ENCODE data around the gene TMEM185B.

TMEM185B gene

DNA sequence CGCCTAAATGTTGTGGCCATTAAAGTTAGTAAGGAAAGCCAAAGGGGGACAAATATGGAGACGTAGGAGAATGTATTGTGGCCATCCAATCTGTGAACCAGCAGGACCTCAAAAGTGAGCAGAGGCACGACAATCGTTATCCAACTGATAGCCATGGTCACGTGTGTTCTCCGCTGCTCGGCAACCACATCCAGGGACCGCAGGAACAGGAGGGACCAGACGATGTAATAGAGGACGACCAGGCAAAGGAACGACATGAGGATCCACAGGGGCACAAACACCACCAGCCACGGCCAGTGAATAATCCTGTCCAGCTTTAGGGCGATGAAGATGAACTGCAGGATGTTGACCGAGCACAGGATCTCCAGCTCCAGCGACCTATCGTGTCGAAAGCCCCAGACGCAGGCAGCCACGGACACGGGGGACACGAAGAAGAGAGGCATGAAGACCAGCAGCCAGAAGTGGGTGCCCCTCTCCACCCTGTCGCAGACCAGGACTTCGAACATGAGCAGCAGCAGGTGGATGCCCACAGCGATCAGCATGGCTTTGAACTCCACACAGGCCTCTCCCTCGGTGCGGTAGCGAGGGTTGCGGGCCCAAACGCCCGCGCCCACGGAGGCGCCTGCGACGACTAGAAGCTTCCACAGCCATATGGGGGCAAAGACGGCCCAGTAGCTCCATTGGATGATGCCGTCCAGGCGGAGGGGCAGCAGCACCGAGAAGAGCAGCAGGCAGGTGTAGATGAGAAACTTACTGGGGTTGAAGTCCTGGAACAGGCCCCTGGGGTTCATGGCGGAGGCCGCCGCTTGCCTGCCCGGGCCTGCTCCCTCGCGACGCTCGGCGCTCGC is 790 bp downstream of the TMEM185B start:
- DNase-seq (no peak), ATAC-seq (replicated peaks) (no peak)
- H3K27ac Mint-ChIP-seq: peak overlapping the region; percentile 89 to 95
- H3K9me3 Mint-ChIP-seq: no peaks in the 10 kb centered on the region
- H3K27me3 Mint-ChIP-seq: no peaks in the 10 kb centered on the region
- H3K4me1 Mint-ChIP-seq (ENCODE audit: low read depth in 2 of 2): peaks cover 25 to 40% of the 10 kb centered on the region in 2 donors
- peak overlapping the region; percentile 79 to 80 for H3K4me3 Mint-ChIP-seq
- peaks cover 14% of the 10 kb centered on the region for H3K36me3 Mint-ChIP-seq (ENCODE audit: insufficient read depth)

GRCh38 chr2:120221616-120222015 is 1.6 kb downstream of the TMEM185B start:
- ATAC-seq (replicated peaks): no peak
- peaks cover 0 to under 1% of the 10 kb centered on the region in 2 donors for H3K9me3 Mint-ChIP-seq
- H3K4me1 Mint-ChIP-seq (ENCODE audit: low read depth in 2 of 2): peaks cover 25 to 36% of the 10 kb centered on the region in 2 donors
- peak overlapping the region; percentile 79 to 80 for H3K4me3 Mint-ChIP-seq
- no peak for DNase-seq
- peaks cover 14% of the 10 kb centered on the region for H3K36me3 Mint-ChIP-seq (ENCODE audit: insufficient read depth)
- no peaks in the 10 kb centered on the region for H3K27me3 Mint-ChIP-seq
- peak overlapping the region in 1 of 2 donors; percentile 95 for H3K27ac Mint-ChIP-seq

DNA sequence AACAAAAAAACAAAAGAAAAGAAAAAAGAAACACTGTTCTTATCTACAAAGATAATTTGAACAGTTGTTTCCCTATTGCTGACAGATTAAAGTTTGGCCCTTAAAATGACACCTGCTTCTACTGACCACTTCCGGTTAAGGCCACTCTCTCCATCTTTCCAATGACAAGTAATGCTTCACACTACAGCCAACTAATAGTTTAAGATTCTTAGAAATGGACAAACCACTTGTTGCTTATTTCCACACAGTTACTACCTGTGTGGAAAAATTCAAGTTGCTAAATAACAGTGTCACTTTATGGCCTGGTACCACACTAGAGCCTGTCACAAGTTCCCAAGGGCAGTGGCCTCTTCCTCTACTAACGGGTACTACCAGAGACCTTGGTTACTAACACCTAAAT is 2.4 kb downstream of the TMEM185B start:
- Mint-ChIP-seq H3K4me1 (ENCODE audit: low read depth in 2 of 2) (peaks cover 28 to 39% of the 10 kb centered on the region in 2 donors), H3K36me3 (ENCODE audit: insufficient read depth) (peaks cover 14% of the 10 kb centered on the region), H3K27ac (no peak overlapping the region), H3K27me3 (no peaks in the 10 kb centered on the region), H3K4me3 (peak overlapping the region; percentile 79 to 80), H3K9me3 (peaks cover 0 to 1% of the 10 kb centered on the region in 2 donors)
- DNase-seq: no peak
- ATAC-seq (replicated peaks): no peak

DNA sequence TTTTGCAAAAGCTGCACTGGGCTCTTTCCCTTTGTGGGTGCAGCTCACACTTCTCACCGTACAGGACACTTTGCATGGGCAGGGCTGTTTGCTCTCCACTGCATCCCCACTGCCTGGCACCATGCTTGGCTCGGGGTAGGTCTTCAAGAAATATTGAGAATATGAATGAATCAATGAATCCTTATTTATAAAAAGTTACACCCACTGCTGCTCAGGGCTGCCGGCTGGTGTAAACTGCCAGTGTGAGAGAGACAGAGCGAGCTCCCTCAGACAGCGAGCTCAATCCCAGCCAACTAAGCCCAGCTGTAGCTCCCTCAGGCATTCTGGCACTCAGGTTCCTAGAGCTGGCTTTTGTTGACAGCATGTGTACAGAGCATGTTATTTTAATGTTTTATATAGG is 3.4 kb downstream of the TMEM185B start:
- H3K27ac Mint-ChIP-seq: no peak overlapping the region
- no peak overlapping the region for H3K4me3 Mint-ChIP-seq
- no peak for ATAC-seq (replicated peaks)
- H3K36me3 Mint-ChIP-seq (ENCODE audit: insufficient read depth): peaks cover 14% of the 10 kb centered on the region
- H3K4me1 Mint-ChIP-seq (ENCODE audit: low read depth in 2 of 2): peaks cover 28 to 39% of the 10 kb centered on the region in 2 donors
- H3K9me3 Mint-ChIP-seq: peaks cover 0 to 1% of the 10 kb centered on the region in 2 donors
- DNase-seq: no peak
- H3K27me3 Mint-ChIP-seq: no peaks in the 10 kb centered on the region

DNA sequence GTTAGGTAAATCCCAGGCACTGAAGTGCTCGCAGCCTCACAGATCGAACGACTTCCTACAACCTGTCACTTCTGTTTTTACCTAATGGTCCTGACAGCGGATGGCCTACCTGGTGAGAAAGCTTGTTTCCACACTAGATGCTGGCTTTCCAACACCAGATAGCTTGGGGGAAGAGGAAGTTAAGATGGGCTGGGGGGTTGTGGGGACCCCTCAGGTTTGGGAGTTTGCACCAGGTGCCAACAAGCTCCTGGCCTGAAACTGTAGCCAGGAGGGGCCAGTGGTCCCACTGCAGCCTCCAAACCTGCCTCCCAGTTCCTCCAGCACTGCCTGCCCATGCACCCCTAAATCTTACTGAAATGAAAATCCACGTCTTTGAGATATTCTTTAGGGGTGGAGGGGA is 3.9 kb downstream of the TMEM185B start:
- Mint-ChIP-seq H3K36me3 (ENCODE audit: insufficient read depth) (peaks cover 14% of the 10 kb centered on the region), H3K27ac (no peak overlapping the region), H3K27me3 (no peaks in the 10 kb centered on the region), H3K4me3 (no peak overlapping the region), H3K9me3 (peaks cover 0 to 1% of the 10 kb centered on the region in 2 donors), H3K4me1 (ENCODE audit: low read depth in 2 of 2) (peaks cover 28 to 35% of the 10 kb centered on the region in 2 donors)
- DNase-seq: no peak
- ATAC-seq (replicated peaks): no peak

DNA sequence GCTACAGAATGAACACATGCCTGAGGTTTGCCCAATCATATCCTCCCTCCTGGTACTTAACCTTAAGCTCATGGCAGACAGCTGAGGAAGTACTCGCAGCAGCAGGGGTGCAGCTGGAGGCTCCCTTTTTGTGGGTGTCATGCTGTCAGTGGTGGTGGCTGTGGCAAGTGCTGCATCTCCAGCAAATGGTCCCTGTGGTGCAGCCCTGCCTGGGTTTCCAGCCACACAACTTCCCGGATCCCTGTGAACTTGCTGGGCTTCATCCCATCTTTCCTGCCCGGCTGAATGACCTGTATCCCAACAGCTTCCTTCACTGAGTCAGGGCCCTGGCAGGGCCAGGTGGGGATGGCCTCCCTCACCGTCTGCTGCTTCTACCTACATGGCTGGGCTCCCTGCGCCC is 5.0 kb downstream of the TMEM185B start:
- Mint-ChIP-seq H3K4me1 (ENCODE audit: low read depth in 2 of 2) (peaks cover 28% of the 10 kb centered on the region in 2 donors), H3K9me3 (peaks cover 0 to 1% of the 10 kb centered on the region in 2 donors), H3K27ac (peak overlapping the region in 1 of 2 donors; percentile 39), H3K36me3 (ENCODE audit: insufficient read depth) (peaks cover 13% of the 10 kb centered on the region), H3K27me3 (no peaks in the 10 kb centered on the region), H3K4me3 (no peak overlapping the region)
- no peak for DNase-seq
- ATAC-seq (replicated peaks): no peak

GRCh38 chr2:120210270-120210693 is 12.9 kb downstream of the TMEM185B start:
- peak overlapping the region in 1 of 2 donors; percentile 31 for H3K4me3 Mint-ChIP-seq
- H3K27me3 Mint-ChIP-seq: no peaks in the 10 kb centered on the region
- H3K4me1 Mint-ChIP-seq (ENCODE audit: low read depth in 2 of 2): peaks cover 4 to 17% of the 10 kb centered on the region in 2 donors
- no peak for DNase-seq
- no peaks in the 10 kb centered on the region for H3K9me3 Mint-ChIP-seq
- no peaks in the 10 kb centered on the region for H3K36me3 Mint-ChIP-seq (ENCODE audit: insufficient read depth)
- H3K27ac Mint-ChIP-seq: peak overlapping the region in 1 of 2 donors; percentile 55
- peak; percentile 82 for ATAC-seq (replicated peaks)

GRCh38 chr2:120209427-120210269 is 13.6 kb downstream of the TMEM185B start:
- H3K4me3 Mint-ChIP-seq: peak overlapping the region in 1 of 2 donors; percentile 31
- H3K27ac Mint-ChIP-seq: peak overlapping the region in 1 of 2 donors; percentile 55
- no peak for ATAC-seq (replicated peaks)

DNA sequence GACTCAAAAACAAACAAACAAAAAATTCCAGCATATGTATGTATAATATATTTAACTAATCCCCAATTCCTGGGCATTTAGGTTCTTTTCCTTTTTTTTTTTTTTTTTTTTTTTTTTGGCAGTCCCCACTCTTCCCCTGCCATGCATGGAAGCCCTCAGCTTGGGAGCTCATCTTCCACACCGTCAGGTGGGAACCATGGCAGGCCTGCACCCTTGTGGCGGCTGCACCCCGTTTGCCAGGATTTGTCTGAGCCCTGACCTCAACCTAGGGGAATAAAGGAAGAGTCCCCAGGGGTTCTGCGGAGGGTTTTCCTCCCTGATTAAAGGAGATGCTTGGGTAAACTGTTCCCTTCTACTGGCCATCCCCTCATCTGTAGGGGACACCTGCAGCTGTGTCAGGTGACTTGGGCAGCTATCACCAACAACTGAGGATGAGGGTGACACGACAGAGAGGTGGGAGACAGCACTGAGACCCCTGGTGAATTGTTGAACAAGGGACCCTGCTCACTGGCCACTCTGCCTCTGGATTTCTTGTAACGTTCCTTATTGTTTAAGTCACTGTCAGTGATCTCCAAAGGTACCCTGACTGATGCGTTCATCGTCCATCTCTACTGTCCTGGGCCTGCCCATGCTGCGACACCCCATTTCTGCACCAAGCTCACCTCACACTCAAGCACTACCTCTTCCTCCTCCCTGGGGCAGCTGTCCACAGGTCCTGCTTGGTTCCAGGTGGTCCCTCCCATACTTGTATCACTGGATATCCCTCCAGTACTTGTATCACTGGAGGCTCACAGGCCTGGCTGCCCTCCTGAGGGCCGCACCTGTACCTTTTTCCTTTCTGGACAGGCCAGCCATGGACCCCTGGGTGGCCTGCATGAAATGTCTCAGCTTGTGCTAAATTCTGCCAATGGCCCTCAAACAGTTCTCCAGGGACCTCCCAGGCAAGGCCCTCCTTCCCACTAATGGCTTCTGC is 14.5 kb downstream of the TMEM185B start:
- no peaks in the 10 kb centered on the region for H3K36me3 Mint-ChIP-seq (ENCODE audit: insufficient read depth)
- peaks cover 4 to 17% of the 10 kb centered on the region in 2 donors for H3K4me1 Mint-ChIP-seq (ENCODE audit: low read depth in 2 of 2)
- no peaks in the 10 kb centered on the region for H3K9me3 Mint-ChIP-seq
- no peak overlapping the region for H3K4me3 Mint-ChIP-seq
- no peak for DNase-seq
- no peak for ATAC-seq (replicated peaks)
- H3K27me3 Mint-ChIP-seq: no peaks in the 10 kb centered on the region
- peak overlapping the region; percentile 55 to 71 for H3K27ac Mint-ChIP-seq

More at GRCh38 chr2:120209427-120210269, 13.6 kb downstream of the TMEM185B start:
- Mint-ChIP-seq H3K9me3 (no peaks in the 10 kb centered on the region), H3K27me3 (no peaks in the 10 kb centered on the region), H3K4me1 (ENCODE audit: low read depth in 2 of 2) (peaks cover 4 to 17% of the 10 kb centered on the region in 2 donors), H3K36me3 (ENCODE audit: insufficient read depth) (no peaks in the 10 kb centered on the region)
- no peak for DNase-seq

GRCh38 chr2:120206022-120206581 is 17.1 kb downstream of the TMEM185B start:
- ATAC-seq (replicated peaks): peak; percentile 19
- peak in 2 of 3 experiments; percentile 21 to 28 for DNase-seq
- Mint-ChIP-seq H3K4me3 (no peak overlapping the region), H3K27me3 (no peaks in the 10 kb centered on the region), H3K9me3 (no peaks in the 10 kb centered on the region), H3K27ac (no peak overlapping the region), H3K4me1 (ENCODE audit: low read depth in 2 of 2) (peaks cover 4 to 16% of the 10 kb centered on the region in 2 donors), H3K36me3 (ENCODE audit: insufficient read depth) (no peaks in the 10 kb centered on the region)

- DNase-seq (no peak), ATAC-seq (replicated peaks) (no peak)
- no peaks in the 10 kb centered on the region for H3K9me3 Mint-ChIP-seq
- no peaks in the 10 kb centered on the region for H3K36me3 Mint-ChIP-seq (ENCODE audit: insufficient read depth)
- H3K27ac Mint-ChIP-seq: no peak overlapping the region
- H3K4me3 Mint-ChIP-seq: no peak overlapping the region
- no peaks in the 10 kb centered on the region for H3K27me3 Mint-ChIP-seq
- peaks cover 3 to 9% of the 10 kb centered on the region in 2 donors for H3K4me1 Mint-ChIP-seq (ENCODE audit: low read depth in 2 of 2)
Measured at GRCh38 chr2:120204945-120205670, 18.1 kb downstream of the TMEM185B start.

- no peak for ATAC-seq (replicated peaks)
- Mint-ChIP-seq H3K27ac (no peak overlapping the region), H3K27me3 (no peaks in the 10 kb centered on the region), H3K36me3 (ENCODE audit: insufficient read depth) (no peaks in the 10 kb centered on the region), H3K4me3 (no peak overlapping the region), H3K9me3 (no peaks in the 10 kb centered on the region), H3K4me1 (ENCODE audit: low read depth in 2 of 2) (peaks cover 0 to 3% of the 10 kb centered on the region in 2 donors)
- DNase-seq: no peak
Measured at GRCh38 chr2:120204417-120204816, 18.8 kb downstream of the TMEM185B start.
